Fibroblast of lung (primary cell): Measurements from ENCODE around the gene CD109. TPM values are rescaled to one million over a fixed set of nuclear protein-coding genes. Genes with fewer than 3 reads are reported as not detected.

Experiments
- DNase-seq, 2 donors: peaks; one replicate each; pipeline versions ENCODE4 v3.0.0 to v3.0.0-alpha.2; 2010; ENCODE audit warnings: low read depth in 2 of 2
- H2AFZ ChIP-seq: 2 replicates; pipeline ENCODE4 v1.5.1; 2012; ENCODE audit warnings: low read length, control low read depth, inconsistent platforms
- H3K27ac ChIP-seq: 2 replicates; pipeline ENCODE4 v1.5.1; 2011; ENCODE audit warnings: low read length, control low read depth; ENCODE audit not compliant: insufficient read depth
- H3K27me3 ChIP-seq: 2 replicates; pipeline ENCODE4 v1.5.1; 2011; ENCODE audit warnings: mild to moderate bottlenecking, low read length; ENCODE audit not compliant: control insufficient read depth, insufficient read depth
- H3K36me3 ChIP-seq: 2 replicates; pipeline ENCODE4 v1.5.1; 2011; ENCODE audit warnings: low read length; ENCODE audit not compliant: control insufficient read depth, insufficient read depth
- H3K4me1 ChIP-seq: 2 replicates; pipeline ENCODE4 v1.5.1; 2011; ENCODE audit warnings: low read length; ENCODE audit not compliant: control insufficient read depth, insufficient read depth; ENCODE audit errors: extremely low read depth
- H3K4me2 ChIP-seq: 2 replicates; pipeline ENCODE4 v1.5.1; 2011; ENCODE audit warnings: low read length, control low read depth; ENCODE audit not compliant: insufficient read depth; ENCODE audit errors: extremely low read depth
- H3K4me3 ChIP-seq, 4 experiments: fragments of 200-600 bp in 1 of 4; sonication (generic) in 1 of 4; replicated peaks in 1 of 4; 2 replicates each; pipeline ENCODE4 v1.5.1; 2011 to 2016; ENCODE audit warnings: low read length in 4 of 4, low read depth in 3 of 4, mild to moderate bottlenecking in 3 of 4, control low read depth in 2 of 4, inconsistent platforms in 1 of 4, mixed read lengths in 1 of 4; ENCODE audit not compliant: insufficient read depth in 1 of 4; ENCODE audit errors: control extremely low read depth in 1 of 4
- H3K79me2 ChIP-seq: 2 replicates; pipeline ENCODE4 v1.5.1; 2012; ENCODE audit warnings: mild to moderate bottlenecking, low read length, inconsistent platforms; ENCODE audit not compliant: control insufficient read depth, insufficient read depth
- H3K9ac ChIP-seq: 2 replicates; pipeline ENCODE4 v1.5.1; 2011; ENCODE audit warnings: mild to moderate bottlenecking, low read length, control low read depth; ENCODE audit not compliant: insufficient read depth
- H3K9me3 ChIP-seq: 2 replicates; pipeline ENCODE4 v1.5.1; 2012; ENCODE audit warnings: low read depth, low read length; ENCODE audit not compliant: control insufficient read depth, insufficient read depth
- H4K20me1 ChIP-seq: 2 replicates; pipeline ENCODE4 v1.5.1; 2011; ENCODE audit warnings: low read length; ENCODE audit not compliant: control insufficient read depth, insufficient read depth; ENCODE audit errors: extremely low read depth
- CTCF ChIP-seq, 2 donors: IDR thresholded peaks in 1 of 2; conservative IDR thresholded peaks in 1 of 2; 1 replicate in 1 of 2; 2 replicates in 1 of 2; pipeline ENCODE4 v1.5.1; 2011 to 2012; ENCODE audit warnings: low read length in 2 of 2, control low read depth in 1 of 2, inconsistent platforms in 1 of 2, low read depth in 1 of 2, mild to moderate bottlenecking in 1 of 2
- EZH2 ChIP-seq: IDR thresholded peaks from 2 replicates; pipeline ENCODE4 v1.5.1; 2012; ENCODE audit warnings: low read length, control low read depth, mild to moderate bottlenecking; ENCODE audit errors: missing control alignments
- polyA plus RNA-seq, 2 donors: library from polyadenylated mRNA; depleted of rRNA in 1 of 2; stranded (reverse) in 1 of 2; unstranded in 1 of 2; fragments of >200 nt; gene quantifications; 2 replicates each; pipeline ENCODE4 v1.2.1, GENCODE V29; 2011 to 2012; ENCODE audit warnings: missing spikeins in 1 of 2
- total RNA-seq: library from RNA; depleted of rRNA; stranded (reverse); fragments of >200 nt; gene quantifications from 2 replicates; pipeline ENCODE4 v1.2.1, GENCODE V29; 2014

The CD109 gene
- total and polyA plus RNA-seq, 2 donors (not counting 1 experiment from before 2014, with no cell fraction given): 48.4 to 51.2 TPM

GRCh38 chr6:73739096-73739495 lies 43.1 kb downstream of the CD109 start:
- Histone ChIP-seq H4K20me1 (no peaks in the 10 kb centered on the region), H3K9me3 (no peaks in the 10 kb centered on the region), H3K4me3 (no peak overlapping the region), H3K27me3 (no peaks in the 10 kb centered on the region), H3K9ac (no peak overlapping the region), H3K27ac (no peak overlapping the region), H3K79me2 (no peaks in the 10 kb centered on the region), H3K4me1 (no peaks in the 10 kb centered on the region), H3K36me3 (no peaks in the 10 kb centered on the region), H3K4me2 (no peak overlapping the region), H2AFZ (no peak overlapping the region)
- no peak for TF ChIP-seq EZH2
- peak; percentile 67 to 73 for TF ChIP-seq CTCF (conservative IDR thresholded peaks at IDR 0.05 in 1 of 2, IDR thresholded peaks at IDR 0.05 in 1 of 2; ENCODE audit: low read depth in 1 of 2, low read length in 2 of 2)
- peak; percentile 57 to 85 for DNase-seq

- Histone ChIP-seq H3K4me1 (no peaks in the 10 kb centered on the region), H3K27me3 (no peaks in the 10 kb centered on the region), H4K20me1 (no peaks in the 10 kb centered on the region), H2AFZ (no peak overlapping the region), H3K4me2 (no peak overlapping the region), H3K9me3 (no peaks in the 10 kb centered on the region), H3K4me3 (no peak overlapping the region), H3K79me2 (no peaks in the 10 kb centered on the region), H3K36me3 (no peaks in the 10 kb centered on the region), H3K27ac (no peak overlapping the region), H3K9ac (no peak overlapping the region)
- no peak for DNase-seq
- TF ChIP-seq CTCF (conservative IDR thresholded peaks at IDR 0.05 in 1 of 2, IDR thresholded peaks at IDR 0.05 in 1 of 2; ENCODE audit: low read depth in 1 of 2, low read length in 2 of 2) (no peak), EZH2 (no peak)
Observed at GRCh38 chr6:73742433-73742832, 46.4 kb downstream of the CD109 start.

- Histone ChIP-seq H3K27ac (no peak overlapping the region), H3K9me3 (no peaks in the 10 kb centered on the region), H3K4me1 (no peaks in the 10 kb centered on the region), H2AFZ (no peak overlapping the region), H3K36me3 (no peaks in the 10 kb centered on the region), H3K4me3 (no peak overlapping the region), H4K20me1 (no peaks in the 10 kb centered on the region), H3K4me2 (no peak overlapping the region), H3K27me3 (no peaks in the 10 kb centered on the region), H3K9ac (no peak overlapping the region), H3K79me2 (no peaks in the 10 kb centered on the region)
- no peak for DNase-seq
- TF ChIP-seq CTCF (conservative IDR thresholded peaks at IDR 0.05 in 1 of 2, IDR thresholded peaks at IDR 0.05 in 1 of 2; ENCODE audit: low read depth in 1 of 2, low read length in 2 of 2) (no peak), EZH2 (no peak)
Observed at GRCh38 chr6:73743081-73743480, 47.1 kb downstream of the CD109 start.
